ENCODE results near the gene ADAMTS9. TPM values are rescaled to one million over a fixed set of nuclear protein-coding genes. Genes with fewer than 3 reads are reported as not detected.

Gene ADAMTS9
- total and polyA plus RNA-seq, 9 of the 15 experiments (the other 6 are each of a cell fraction or from before 2014, with no cell fraction given) = 0.05 to 0.32 (median 0.13) TPM; not detected in 2

- intact Hi-C loops (cut with micrococcal nuclease) (no loop called here), in situ Hi-C loops (cut with MboI) (no loop called here)
- WGBS (ENCODE audit: insufficient coverage, low coverage, missing lambda C conversion rate) = 5% methylated on average over 7 of the region's 8 CpGs
- no peaks in the 10 kb centered on the region for H3K9me3 ChIP-seq (replicated peaks; ENCODE audit: control insufficient read depth, insufficient read depth, low read depth, low read length)
- DNase-seq (ENCODE audit: extremely low read depth in 1 of 4, low spot score in 3 of 4) = no peak
- H3K4me3 ChIP-seq = no peak overlapping the region
- H3K27ac ChIP-seq (ENCODE audit: extremely low read depth, low read depth, low read length) = no peak overlapping the region
- ChIA-PET CTCF (ENCODE audit: low intra/inter-chr PET ratio) (no interaction called here), POLR2A (no interaction called here)
- no peaks in the 10 kb centered on the region for H3K4me1 ChIP-seq (replicated peaks in 1 of 2; ENCODE audit: control insufficient read depth in 2 of 2, insufficient read depth in 2 of 2, low read length in 2 of 2)
- TF ChIP-seq ZNF140 (CRISPR knock-in tag; IDR thresholded peaks at IDR 0.05) (no peak), ELK3 (CRISPR knock-in tag; IDR thresholded peaks at IDR 0.05) (no peak), TFAM (CRISPR knock-in tag; conservative IDR thresholded peaks at IDR 0.05) (no peak), MCM2 (IDR thresholded peaks at IDR 0.05; ENCODE audit: low read depth) (no peak), ZC3H8 (IDR thresholded peaks at IDR 0.05) (no peak), SMARCB1 (IDR thresholded peaks at IDR 0.05; ENCODE audit: insufficient read length, low read depth) (no peak), MXD1 (CRISPR knock-in tag; IDR thresholded peaks at IDR 0.05; ENCODE audit: borderline replicate concordance, poor library complexity, severe bottlenecking) (no peak), SMC3 (conservative IDR thresholded peaks at IDR 0.05; ENCODE audit: insufficient read depth, low read depth, low read length) (no peak), ZNF589 (CRISPR knock-in tag; IDR thresholded peaks at IDR 0.05; ENCODE audit: low read depth) (no peak)
- TF ChIP-seq, protein P1, sequence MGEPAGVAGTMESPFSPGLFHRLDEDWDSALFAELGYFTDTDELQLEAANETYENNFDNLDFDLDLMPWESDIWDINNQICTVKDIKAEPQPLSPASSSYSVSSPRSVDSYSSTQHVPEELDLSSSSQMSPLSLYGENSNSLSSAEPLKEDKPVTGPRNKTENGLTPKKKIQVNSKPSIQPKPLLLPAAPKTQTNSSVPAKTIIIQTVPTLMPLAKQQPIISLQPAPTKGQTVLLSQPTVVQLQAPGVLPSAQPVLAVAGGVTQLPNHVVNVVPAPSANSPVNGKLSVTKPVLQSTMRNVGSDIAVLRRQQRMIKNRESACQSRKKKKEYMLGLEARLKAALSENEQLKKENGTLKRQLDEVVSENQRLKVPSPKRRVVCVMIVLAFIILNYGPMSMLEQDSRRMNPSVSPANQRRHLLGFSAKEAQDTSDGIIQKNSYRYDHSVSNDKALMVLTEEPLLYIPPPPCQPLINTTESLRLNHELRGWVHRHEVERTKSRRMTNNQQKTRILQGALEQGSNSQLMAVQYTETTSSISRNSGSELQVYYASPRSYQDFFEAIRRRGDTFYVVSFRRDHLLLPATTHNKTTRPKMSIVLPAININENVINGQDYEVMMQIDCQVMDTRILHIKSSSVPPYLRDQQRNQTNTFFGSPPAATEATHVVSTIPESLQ (CRISPR knock-in tag; IDR thresholded peaks at IDR 0.05) = no peak
- no peaks in the 10 kb centered on the region for H3K36me3 ChIP-seq (ENCODE audit: control insufficient read depth, insufficient read depth, low read length)
- no peak overlapping the region for H2AFZ ChIP-seq (ENCODE audit: low read depth, low read length)
- H3K27me3 ChIP-seq (ENCODE audit: control insufficient read depth in 2 of 2, insufficient read depth in 2 of 2, low read length in 2 of 2) = no peaks in the 10 kb centered on the region
- no peaks in the 10 kb centered on the region for H4K20me1 ChIP-seq (replicated peaks; ENCODE audit: control insufficient read depth, insufficient read depth, low read length)
- BruUV-seq (replicated peaks) = no TSS peak
- no peaks in the 10 kb centered on the region for H3K9me1 ChIP-seq (ENCODE audit: control insufficient read depth, insufficient read depth, low read length)
- H3K9ac ChIP-seq (ENCODE audit: insufficient read depth in 1 of 2, low read depth in 2 of 2, low read length in 2 of 2) = no peak overlapping the region
- ATAC-seq = no peak
- no peak for FAIRE-seq
- no peak overlapping the region for H3K4me2 ChIP-seq (ENCODE audit: insufficient read depth, low read length)
- no peaks in the 10 kb centered on the region for H3K79me2 ChIP-seq (ENCODE audit: control insufficient read depth, insufficient read depth, low read length)
Observed at GRCh38 chr3:64621726-64622395, 65.9 kb downstream of the ADAMTS9 start.

Measured in K562 (cell line).